H1 (cell line): ENCODE measurements around the gene PPID.
"Not testable (repeated sequence)": the region's sequence is repeated elsewhere in the genome, so short reads cannot be mapped to it uniquely, and the experiment has no call there.

Experiments used
- BCL11A ChIP-seq, 2 experiments: IDR thresholded peaks; one replicate each; pipeline ENCODE4 v1.6.1; 2011; ENCODE audit warnings: low read depth in 2 of 2, low read length in 2 of 2, mild to moderate bottlenecking in 2 of 2
- CEBPB ChIP-seq: IDR thresholded peaks from 2 replicates; pipeline ENCODE4 v1.6.1; 2012; ENCODE audit warnings: low read depth, low read length
- CTCF ChIP-seq, 3 experiments: IDR thresholded peaks; 1 replicate in 2 of 3; 2 replicates in 1 of 3; pipeline versions ENCODE4 v1.5.1 to v1.6.1; 2011; ENCODE audit warnings: low read length in 3 of 3, mild to moderate bottlenecking in 3 of 3, inconsistent platforms in 2 of 3, low read depth in 1 of 3, moderate library complexity in 1 of 3; ENCODE audit not compliant: insufficient read depth in 1 of 3; ENCODE audit errors: control extremely low read depth in 1 of 3
- EP300 ChIP-seq, 2 experiments: IDR thresholded peaks; 1 replicate in 1 of 2; 2 replicates in 1 of 2; pipeline ENCODE4 v1.6.1; 2011 to 2012; ENCODE audit warnings: low read depth in 2 of 2, low read length in 2 of 2, mild to moderate bottlenecking in 2 of 2, borderline replicate concordance in 1 of 2, inconsistent platforms in 1 of 2, moderate library complexity in 1 of 2
- EZH2 ChIP-seq: fragments of 200-600 bp; sonication (generic); IDR thresholded peaks from 2 replicates; pipeline ENCODE4 v1.7.1; 2012; ENCODE audit warnings: low read depth, mild to moderate bottlenecking, moderate library complexity, low read length, inconsistent platforms; ENCODE audit not compliant: severe bottlenecking
- JUND ChIP-seq: IDR thresholded peaks from 2 replicates; pipeline ENCODE4 v1.6.1; 2011; ENCODE audit warnings: mild to moderate bottlenecking, improper control_type of control experiment, low read length
- POLR2A ChIP-seq, 2 experiments: IDR thresholded peaks; 1 replicate in 1 of 2; 2 replicates in 1 of 2; pipeline ENCODE4 v1.6.1; 2011; ENCODE audit warnings: low read depth in 2 of 2, low read length in 2 of 2, mild to moderate bottlenecking in 2 of 2; ENCODE audit errors: control extremely low read depth in 1 of 2
- POLR2AphosphoS5 ChIP-seq: IDR thresholded peaks from 2 replicates; pipeline ENCODE4 v1.6.1; 2011; ENCODE audit warnings: low read depth, low read length
- RAD21 ChIP-seq, 2 experiments: IDR thresholded peaks in 1 of 2; conservative IDR thresholded peaks in 1 of 2; 2 replicates each; pipeline ENCODE4 v1.6.1; 2011; ENCODE audit warnings: low read depth in 2 of 2, low read length in 2 of 2, improper control_type of control experiment in 1 of 2, inconsistent platforms in 1 of 2, mild to moderate bottlenecking in 1 of 2, moderate library complexity in 1 of 2
- RFX5 ChIP-seq: IDR thresholded peaks from 2 replicates; pipeline ENCODE4 v1.6.1; 2011; ENCODE audit warnings: low read depth, low read length, improper control_type of control experiment, borderline replicate concordance
- SIX5 ChIP-seq: IDR thresholded peaks from 2 replicates; pipeline ENCODE4 v1.6.1; 2011; ENCODE audit warnings: mild to moderate bottlenecking, low read depth, low read length
- TAF1 ChIP-seq: IDR thresholded peaks from 2 replicates; pipeline ENCODE4 v1.6.1; 2011; ENCODE audit warnings: mild to moderate bottlenecking, low read depth, low read length
- TCF12 ChIP-seq: IDR thresholded peaks from 2 replicates; pipeline ENCODE4 v1.6.1; 2011; ENCODE audit warnings: low read depth, mild to moderate bottlenecking, low read length
- ZNF274 ChIP-seq: IDR thresholded peaks from 2 replicates; pipeline ENCODE4 v1.7.0; 2012; ENCODE audit warnings: low read length, borderline replicate concordance; ENCODE audit errors: extremely low read depth

GRCh38 chr4:158746537-158746936 lies 23.3 kb upstream of the PPID start:
- not testable (repeated sequence) for TF ChIP-seq POLR2A (IDR thresholded peaks at IDR 0.05; ENCODE audit: control extremely low read depth in 1 of 2, low read depth in 2 of 2, low read length in 2 of 2); CEBPB; EZH2; CTCF (IDR thresholded peaks at IDR 0.05; ENCODE audit: control extremely low read depth in 1 of 3, insufficient read depth in 1 of 3, low read depth in 1 of 3, low read length in 3 of 3); TCF12; BCL11A (IDR thresholded peaks at IDR 0.05; ENCODE audit: low read depth in 2 of 2, low read length in 2 of 2); EP300 (IDR thresholded peaks at IDR 0.05; ENCODE audit: borderline replicate concordance in 1 of 2, low read depth in 2 of 2, low read length in 2 of 2); POLR2AphosphoS5; RAD21 (IDR thresholded peaks at IDR 0.05 in 1 of 2, conservative IDR thresholded peaks at IDR 0.05 in 1 of 2; ENCODE audit: low read depth in 2 of 2, low read length in 2 of 2); ZNF274; JUND; RFX5; SIX5; TAF1
